ENCODE data around the gene LRFN4.

The LRFN4 gene

DNA sequence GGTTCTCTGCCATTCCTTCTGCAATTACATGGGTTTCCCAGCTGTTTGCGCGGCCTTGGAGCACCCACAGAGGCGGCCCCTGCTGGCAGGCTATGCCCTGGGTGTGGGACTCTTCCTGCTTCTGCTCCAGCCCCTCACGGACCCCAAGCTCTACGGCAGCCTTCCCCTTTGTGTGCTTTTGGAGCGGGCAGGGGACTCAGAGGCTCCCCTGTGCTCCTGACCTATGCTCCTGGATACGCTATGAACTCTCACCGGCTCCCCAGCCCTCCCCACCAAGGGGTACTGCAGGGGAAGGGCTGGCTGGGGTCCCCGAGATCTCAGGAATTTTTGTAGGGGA is 11.0 kb upstream of the LRFN4 start:
- no peak for DNase-seq

DNA sequence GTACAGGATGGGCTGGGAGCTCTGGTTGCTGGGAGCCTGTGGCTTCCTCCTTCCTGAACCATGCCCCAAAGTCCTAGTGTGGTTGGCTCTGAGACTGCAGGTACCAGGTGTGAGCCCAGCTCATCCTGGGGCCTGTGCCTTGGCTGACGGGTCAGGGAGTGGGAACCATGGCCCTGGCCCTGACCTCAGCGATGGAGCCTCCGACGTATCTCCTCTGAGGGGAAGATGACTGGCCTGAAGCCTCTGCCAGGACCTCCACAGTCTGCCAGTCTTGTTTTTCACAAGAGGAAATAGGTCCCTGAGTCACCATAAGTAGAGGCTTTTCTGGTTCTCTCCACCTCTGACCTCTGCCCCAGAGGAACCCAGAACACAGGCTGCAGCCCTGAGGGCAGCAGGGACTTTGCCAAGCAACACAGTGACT is 10.2 kb upstream of the LRFN4 start:
- DNase-seq, result no peak

DNA sequence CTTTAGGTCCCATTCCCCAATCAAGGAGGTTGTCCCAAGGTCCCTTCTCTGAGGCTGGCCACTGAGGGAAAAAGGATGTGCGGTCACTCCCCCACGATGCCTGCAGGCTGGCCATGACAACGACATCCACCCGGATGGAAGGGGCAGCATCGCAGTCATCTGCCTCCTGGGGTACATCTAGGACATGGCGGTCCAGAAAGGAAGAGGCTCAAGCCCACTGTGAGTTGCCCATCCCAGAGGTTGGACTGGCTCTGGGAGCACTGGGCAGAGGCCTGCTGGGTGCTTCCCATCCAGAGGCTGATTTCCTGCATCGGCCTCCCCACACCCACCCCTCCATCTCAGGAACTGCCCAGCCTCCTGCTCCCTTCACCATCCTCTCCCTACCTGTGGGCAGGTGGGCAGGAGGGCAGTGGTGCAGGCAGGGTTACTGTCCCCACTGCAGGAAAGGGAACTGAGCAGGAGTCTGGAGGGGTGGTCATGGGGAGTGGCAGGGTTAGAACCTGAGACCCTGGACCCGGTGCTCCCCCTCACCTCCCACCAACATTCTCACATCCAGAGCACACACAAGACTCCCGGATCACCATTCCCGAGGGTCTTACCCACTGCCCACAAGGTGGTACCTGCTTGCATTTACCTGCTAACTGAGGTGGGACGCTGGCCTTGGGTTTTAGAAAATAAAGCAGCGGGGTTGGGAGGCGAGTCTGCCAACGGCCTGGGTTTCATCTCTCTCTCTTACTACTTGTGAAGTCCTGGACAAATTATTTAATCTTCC is 9.2 kb upstream of the LRFN4 start:
- no peak for DNase-seq

DNA sequence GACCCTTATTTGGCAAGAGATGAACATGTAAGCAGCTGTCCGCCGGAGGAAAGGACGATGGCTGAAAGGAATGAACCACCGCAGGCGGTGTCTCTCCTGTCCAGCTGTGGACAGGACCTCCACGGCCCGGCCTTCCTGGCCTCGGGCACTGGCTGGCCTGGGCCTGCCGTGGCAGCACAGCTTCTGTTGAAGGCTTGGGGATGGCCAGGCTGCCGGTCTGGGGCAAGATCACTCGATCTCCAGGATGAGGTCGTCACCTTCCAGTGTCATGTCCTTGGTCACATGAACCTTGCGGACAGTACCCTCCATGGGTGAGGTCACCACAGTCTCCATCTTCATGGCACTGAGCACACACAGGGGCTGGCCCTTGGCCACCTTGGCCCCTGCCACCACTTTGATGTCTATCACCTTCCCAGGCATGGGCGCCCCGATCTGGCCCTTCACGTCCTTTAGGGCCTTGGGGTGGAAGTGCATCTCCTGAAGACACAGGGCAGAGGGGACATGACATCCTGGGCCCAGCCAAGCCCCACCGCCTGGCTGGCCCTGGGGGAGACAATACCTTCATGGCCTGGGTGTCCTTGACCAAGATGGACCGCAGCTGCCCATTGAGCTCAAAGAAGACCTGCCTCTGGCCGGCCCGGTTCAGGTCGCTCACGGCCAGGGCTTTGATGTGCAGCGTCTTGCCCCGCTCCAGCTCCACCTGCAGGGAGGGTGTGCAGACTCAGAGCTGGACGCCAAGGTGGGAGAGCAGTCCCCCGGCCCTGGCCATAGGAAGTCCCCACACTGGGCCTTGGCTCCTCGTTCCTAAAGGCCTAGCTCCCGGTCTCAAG is 8.0 kb upstream of the LRFN4 start:
- DNase-seq, result no peak

DNA sequence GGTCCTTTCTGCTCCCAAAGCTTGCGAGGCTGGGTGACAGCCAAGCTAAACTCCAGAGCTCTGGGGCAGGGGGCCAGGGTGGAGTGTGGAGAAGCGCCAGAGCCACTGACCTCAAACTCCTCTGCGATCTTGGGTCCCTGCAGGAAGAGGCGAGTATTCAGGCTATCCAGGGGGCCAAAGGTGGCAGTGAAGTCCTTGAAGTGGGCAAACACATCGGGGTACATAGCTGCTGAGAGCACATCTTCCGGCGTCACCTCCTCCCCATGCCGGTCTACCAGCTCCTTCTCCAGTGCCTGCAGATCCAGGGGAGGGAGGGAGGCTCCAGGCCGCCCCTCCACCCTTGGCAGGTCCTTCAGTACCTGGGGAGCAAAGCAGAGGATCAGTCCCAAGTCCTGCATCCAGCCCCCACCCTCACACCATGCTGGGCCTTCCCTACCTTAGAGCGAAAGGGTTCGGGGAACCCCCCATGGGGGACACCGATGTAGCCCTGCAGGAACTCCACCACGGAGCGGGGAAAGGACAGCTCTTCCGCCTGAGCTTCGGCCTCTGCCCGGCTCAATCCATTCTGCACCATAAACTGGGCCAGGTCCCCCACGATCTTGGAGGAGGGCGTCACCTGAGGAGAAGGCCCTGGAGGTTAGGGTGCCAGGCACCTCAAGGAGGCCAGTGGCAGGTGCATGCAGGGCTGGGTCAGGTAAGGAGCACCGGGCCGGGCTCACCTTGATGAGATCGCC is 7.2 kb upstream of the LRFN4 start:
- DNase-seq, result no peak

DNA sequence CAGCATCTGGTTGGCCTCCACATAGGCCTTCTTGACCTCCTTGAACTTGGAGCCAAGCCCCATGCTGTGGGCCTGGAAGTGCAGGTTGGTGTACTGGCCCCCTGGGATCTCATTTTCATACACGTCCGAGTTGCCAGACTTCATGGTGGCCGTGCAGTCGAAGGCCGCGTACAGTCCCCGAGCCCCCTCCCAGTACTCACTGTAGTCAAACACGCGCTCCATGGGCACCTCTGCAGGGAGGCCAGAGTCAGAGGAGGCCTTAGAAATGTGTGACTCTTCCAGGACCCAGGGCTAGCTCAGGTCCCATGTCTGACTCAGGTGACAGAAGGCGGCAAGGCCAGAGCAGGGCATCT is 6.7 kb upstream of the LRFN4 start:
- no peak for DNase-seq

DNA sequence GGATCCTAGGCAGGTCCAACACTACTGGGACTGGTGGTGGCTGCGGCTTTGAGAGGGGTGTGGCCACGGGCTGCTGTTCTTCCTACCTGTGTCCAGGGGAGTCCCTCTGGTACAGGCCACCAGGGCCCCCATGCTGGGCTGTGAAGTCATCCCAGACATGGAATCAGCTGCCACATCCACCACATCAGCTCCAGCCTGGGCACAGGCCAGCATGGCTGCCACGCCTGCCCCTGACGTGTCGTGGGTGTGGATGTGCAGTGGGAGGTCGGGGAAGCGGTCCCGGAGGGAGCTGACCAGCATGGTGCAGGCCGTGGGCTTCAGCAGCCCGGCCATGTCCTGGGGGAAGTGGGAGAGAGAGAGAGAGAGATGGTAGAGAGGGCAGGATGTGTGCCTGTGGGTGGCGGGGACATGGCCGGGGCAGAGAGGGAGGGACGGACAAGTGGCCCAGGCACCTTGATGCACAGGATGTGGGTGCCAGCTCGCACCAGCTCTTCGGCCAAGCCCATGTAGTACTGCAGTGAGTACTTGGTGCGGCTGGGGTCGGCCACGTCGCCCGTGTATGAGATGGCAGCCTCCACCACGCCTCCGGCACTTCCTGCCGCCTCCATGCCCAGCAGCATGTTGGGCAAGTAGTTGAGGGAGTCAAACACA is 6.2 kb upstream of the LRFN4 start:
- no peak for DNase-seq

DNA sequence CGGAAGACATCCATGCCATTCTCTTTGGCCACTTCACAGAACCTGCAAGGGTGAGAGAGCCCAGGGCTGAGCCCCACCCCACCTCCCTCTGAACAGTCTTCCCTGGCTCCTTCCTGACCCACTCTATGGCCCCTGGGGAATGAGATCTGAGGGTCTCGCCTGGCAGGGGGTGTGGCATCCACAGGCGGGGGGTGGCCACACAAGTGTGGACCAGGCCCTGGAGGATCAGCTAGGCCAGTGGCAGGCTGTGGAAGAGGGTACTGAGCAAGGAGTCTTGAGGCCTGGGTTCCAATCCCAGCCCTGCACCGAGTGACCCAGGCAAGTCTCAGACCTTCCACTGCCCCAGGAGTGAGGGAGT is 5.6 kb upstream of the LRFN4 start:
- no peak for DNase-seq

DNA sequence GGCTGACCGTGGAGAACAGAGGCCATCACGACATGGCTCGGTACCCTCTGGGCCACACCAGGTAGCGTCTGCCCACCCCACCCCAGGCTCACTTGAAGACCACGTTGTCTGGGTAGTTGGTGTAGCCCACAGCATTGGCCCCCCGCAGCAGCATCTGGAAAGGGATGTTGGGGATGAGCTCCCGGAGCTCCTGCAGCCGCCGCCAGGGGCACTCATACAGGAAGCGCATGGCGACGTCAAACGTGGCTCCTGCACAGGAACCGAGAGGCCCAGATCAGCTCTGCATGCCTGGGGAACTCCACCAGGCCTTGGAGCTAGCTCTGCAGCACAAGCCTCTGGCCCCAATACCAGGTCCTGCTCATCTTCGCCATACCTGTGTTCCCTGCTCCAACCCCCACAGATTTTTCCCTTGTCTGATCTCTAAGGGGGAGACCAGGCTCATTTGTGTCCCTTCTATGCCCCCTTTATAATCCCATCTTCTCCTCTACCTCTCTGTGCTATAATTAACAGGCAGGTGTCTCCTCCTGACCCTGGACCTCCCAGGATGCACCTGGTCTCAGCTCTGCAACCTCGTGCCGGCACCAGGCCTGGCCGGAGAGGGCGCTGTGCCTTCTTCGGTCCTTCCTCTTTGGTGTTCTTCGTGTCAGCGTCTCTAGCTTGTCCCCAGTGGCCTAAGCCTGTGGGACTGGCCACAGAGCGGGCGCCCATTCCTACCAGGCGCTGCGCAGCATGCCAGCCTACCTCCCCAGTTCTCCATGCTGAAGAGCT is 5.0 kb upstream of the LRFN4 start:
- DNase-seq, result no peak

DNA sequence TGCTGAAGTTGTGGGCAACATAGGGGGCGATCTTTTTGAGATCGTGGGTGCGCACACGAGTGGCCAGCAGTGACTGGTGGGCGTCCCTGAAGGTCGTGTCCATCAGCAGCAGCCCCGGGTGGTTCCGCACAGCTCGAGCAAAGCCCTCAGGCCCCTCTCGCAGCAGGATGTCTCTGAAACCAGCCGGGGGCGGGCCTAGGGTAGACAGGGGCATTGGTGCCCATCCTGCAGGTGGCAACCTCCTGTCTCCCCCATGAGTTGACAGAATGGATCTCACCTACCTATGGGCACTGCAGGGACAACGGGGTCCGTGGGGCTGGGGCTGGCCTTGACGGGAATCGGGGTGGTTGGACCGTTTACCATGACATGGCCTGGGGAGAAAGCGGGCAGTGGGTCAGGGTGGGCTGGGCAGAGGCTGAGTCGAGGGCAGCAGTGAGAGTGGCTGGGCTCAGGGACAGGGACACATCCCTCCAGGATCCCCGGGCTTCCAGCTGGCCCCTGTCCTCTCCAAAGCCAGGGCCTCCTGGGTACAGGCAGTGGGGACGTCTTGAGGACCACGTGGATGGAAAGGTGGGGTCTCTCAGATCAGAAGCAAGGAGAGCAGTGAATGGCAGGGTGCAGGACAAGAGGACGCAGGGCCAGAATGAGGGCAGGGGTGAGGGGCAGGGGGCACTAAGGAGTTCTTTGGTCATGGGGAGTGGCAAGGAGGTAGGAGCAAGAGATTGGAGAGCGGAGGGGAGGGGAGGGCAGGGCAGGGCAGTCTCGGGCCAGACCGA is 4.2 kb upstream of the LRFN4 start:
- no peak for DNase-seq

DNA sequence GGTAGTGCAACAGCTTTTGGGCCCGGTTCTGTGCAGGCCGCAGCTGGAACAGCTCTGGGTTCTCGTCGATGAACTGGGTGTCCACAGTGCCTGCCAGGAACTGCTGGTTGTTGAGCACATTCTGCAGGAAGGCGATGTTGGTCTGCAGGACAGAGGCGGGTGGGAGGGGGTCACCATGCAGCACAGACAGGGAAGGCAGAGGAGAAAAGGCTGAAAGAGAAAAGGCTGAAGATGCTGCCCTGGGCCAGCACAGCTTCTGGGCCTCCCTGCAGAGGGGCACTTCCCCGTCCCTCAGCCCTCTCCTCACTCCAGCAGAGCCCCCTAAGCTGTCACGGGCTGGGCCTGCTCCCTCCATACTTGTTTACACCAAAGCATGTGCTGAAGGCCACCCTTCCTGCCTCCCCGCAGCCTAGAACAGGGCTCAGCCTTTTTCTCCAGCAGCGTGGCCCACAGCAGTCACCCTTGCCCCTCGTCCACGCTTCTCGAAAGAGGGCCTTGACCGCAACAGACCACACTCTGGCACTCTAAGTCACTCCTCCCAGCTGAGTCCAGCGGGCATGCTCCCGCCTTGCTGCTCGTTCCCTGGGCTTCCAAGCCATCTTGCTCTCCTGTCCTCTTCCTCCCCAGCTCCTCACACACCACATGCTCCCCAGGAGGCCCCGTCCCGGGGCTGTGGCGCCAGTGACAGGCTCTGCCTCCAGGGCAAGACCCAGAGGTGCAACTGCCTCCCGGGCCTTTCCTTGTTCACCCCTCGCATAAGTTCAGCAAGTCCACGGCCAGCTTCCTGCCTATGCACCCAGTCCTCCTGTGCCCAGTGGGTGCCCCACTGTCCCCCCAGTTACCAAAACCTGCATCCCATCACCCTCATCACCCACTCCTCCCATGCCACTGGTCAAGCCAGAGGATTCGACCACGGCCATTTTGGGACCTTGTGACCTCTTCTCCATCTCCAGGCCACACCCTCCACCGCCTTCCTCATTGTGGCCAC is 3.3 kb upstream of the LRFN4 start:
- no peak for DNase-seq

DNA sequence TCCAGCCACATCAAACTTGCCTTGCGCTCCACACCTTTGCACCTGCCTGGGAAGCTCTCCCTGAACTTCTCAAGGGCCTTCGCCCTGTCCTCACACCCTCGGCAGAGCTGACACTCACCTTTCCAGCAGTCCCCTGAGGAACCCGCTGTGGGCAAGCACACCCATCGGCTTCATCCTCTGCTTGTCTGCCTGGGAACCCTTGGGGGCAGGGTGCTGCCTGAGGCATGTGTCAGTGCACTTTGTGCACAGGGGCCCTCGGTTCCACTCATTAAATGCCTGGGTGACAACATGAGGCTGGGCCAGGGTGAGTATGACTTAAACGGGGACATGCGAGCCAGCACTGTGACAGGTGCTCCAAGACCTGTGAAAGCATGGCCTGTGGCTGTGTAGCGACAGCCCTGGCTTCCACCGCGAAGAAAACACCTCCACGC is 2.6 kb upstream of the LRFN4 start:
- no peak for DNase-seq

DNA sequence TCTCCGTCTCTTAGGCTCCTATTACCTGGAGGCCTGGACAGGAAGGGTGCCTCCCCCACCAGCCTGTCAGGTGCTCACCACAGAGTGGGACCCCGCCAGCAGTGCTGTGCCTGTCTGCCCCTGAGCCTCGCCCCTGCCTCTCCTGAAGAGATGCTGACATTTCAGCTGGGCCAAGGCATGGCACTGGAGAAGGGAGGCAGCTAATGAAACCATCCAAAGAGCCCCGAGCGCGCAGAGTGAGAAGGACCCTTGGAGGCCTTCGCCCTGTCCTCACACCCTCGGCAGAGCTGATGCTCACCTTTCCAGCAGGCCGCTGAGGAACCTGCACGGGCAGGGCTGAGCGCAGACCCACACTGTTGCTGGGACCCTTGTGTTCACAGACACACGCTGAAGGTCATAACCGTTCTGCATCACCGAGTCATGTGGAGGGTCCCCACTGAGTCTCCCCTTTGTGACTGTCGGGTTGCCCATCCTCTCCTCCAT is 2.1 kb upstream of the LRFN4 start:
- no peak for DNase-seq

DNA sequence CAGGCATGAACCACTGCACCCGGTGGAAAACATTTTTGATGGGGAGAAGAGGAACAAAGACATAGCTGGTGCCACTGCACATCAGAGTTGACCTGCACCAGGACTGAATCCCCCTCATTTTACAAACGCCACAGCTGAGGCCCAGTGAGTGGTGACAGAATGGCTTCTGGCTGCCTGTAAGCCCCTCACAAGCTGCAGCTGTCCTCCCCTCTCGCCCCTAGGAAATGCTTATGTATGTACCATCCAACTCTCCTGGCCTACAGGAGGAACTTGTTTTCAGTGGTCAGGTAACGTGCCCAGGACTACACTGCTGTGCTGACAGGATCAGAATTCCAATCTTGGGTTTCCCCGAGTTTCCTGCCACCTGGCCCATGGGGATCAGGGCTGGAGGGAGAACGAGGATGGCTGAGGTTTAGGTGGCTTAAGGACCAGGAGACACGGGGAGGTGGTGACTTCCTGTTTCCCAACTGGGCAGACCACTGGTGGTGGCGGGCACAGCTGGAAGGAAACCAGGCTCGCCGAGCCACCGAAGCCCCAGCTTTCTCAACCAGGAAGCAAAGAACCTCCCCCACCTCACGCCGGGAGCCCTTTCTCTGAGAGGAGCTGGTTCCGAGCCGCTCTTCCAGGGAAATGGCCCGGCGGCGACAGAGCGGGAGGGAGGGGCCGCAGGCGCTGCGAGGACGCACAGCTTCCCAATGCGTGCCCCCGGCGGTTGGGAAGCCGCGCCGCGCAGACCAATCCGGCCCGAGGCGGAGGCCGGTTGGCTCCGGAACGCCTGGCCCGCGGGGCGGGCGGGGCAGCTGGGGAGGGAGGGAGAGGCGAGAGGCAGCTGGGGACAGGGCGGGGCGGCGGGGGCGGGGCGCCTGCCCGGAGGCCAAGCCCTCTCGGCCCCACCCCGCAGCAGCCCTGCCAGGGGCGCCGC is 1.0 kb upstream of the LRFN4 start:
- DNase-seq, result peak in 1 of 2 experiments; percentile 80

DNA sequence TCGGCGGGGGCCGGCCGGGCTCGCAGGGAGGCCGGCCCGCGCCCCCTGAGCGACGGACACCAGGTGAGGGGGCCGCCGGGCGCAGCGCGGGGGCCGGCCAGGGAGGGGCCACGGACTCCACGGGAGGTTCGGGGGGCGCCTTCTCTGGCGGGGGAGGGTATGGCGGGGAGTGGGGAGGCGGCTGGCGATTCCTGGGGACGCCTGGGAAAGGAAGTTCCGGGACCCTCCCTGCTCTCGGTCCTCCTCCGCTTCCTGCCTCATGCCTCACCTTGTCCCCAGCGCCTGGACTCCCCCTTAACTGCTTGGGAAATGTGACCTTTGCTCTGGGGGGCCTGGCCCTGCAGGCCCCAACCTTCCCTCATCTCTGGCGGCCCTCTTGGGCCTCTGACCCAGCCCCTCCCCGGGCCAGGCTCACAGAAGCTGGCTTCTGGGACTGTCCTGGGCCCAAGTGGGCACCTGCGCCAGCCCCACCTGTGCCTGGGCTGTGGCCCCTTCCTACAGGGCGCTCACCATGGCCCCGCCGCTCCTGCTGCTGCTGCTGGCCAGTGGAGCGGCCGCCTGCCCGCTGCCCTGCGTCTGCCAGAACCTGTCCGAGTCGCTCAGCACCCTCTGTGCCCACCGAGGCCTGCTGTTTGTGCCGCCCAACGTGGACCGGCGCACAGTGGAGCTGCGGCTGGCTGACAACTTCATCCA is 516 bp downstream of the LRFN4 start:
- no peak for DNase-seq

DNA sequence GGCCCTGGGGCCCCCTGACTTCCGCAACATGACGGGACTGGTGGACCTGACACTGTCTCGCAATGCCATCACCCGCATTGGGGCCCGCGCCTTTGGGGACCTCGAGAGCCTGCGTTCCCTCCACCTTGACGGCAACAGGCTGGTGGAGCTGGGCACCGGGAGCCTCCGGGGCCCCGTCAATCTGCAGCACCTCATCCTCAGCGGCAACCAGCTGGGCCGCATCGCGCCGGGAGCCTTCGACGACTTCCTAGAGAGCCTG is 992 bp downstream of the LRFN4 start:
- no peak for DNase-seq

DNA sequence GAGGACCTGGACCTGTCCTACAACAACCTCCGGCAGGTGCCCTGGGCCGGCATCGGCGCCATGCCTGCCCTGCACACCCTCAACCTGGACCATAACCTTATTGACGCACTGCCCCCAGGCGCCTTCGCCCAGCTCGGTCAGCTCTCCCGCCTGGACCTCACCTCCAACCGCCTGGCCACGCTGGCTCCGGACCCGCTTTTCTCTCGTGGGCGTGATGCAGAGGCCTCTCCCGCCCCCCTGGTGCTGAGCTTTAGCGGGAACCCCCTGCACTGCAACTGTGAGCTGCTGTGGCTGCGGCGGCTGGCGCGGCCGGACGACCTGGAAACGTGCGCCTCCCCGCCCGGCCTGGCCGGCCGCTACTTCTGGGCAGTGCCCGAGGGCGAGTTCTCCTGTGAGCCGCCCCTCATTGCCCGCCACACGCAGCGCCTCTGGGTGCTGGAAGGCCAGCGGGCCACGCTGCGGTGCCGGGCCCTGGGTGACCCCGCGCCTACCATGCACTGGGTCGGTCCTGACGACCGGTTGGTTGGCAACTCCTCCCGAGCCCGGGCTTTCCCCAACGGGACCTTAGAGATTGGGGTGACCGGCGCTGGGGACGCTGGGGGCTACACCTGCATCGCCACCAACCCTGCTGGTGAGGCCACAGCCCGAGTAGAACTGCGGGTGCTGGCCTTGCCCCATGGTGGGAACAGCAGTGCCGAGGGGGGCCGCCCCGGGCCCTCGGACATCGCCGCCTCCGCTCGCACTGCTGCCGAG is 1.5 kb downstream of the LRFN4 start:
- DNase-seq, result no peak

Measured in stimulated activated CD4-positive, alpha-beta T cell treated with anti-CD3 and anti-CD28 coated beads, Interleukin-4, amount 100 ng/mL, for 4 hours (primary cell).